GM12865 (cell line): ENCODE measurements around the gene RASGRF2.
"Not testable (repeated sequence)": the region's sequence is repeated elsewhere in the genome, so short reads cannot be mapped to it uniquely, and the experiment has no call there.

Experiments
- DNase-seq: peaks from one replicate; pipeline ENCODE4 v3.0.0; 2010; ENCODE audit warnings: low read depth
- H3K4me3 ChIP-seq: 2 replicates; pipeline ENCODE4 v1.5.1; 2011; ENCODE audit warnings: mild to moderate bottlenecking, low read depth, low read length, control low read depth
- CTCF ChIP-seq: IDR thresholded peaks from 2 replicates; pipeline ENCODE4 v1.5.1; 2011; ENCODE audit warnings: low read length, control low read depth, low read depth, inconsistent platforms; ENCODE audit not compliant: insufficient read depth; ENCODE audit errors: missing control alignments

Gene RASGRF2

GRCh38 chr5:81251922-81252321 lies 291.8 kb downstream of the RASGRF2 start:
- DNase-seq: no peak
- H3K4me3 ChIP-seq: no peak overlapping the region
- TF ChIP-seq CTCF: no peak

- no peak for TF ChIP-seq CTCF
- DNase-seq: no peak
- H3K4me3 ChIP-seq: no peak overlapping the region
Measured at GRCh38 chr5:81252904-81253303, 292.7 kb downstream of the RASGRF2 start.

GRCh38 chr5:81253875-81254274 lies 293.7 kb downstream of the RASGRF2 start:
- no peak for DNase-seq
- no peak for TF ChIP-seq CTCF
- H3K4me3 ChIP-seq: no peak overlapping the region

GRCh38 chr5:81254886-81255559 lies 294.9 kb downstream of the RASGRF2 start:
- no peak overlapping the region for H3K4me3 ChIP-seq
- no peak for TF ChIP-seq CTCF
- DNase-seq: no peak

GRCh38 chr5:81256766-81257165 lies 296.6 kb downstream of the RASGRF2 start:
- H3K4me3 ChIP-seq: no peak overlapping the region
- DNase-seq: no peak
- no peak for TF ChIP-seq CTCF

GRCh38 chr5:81262796-81263195 lies 302.6 kb downstream of the RASGRF2 start:
- DNase-seq, H3K4me3 ChIP-seq: not testable (repeated sequence)

- DNase-seq: no peak
- H3K4me3 ChIP-seq: no peak overlapping the region
- no peak for TF ChIP-seq CTCF
Measured at GRCh38 chr5:81265101-81265500, 304.9 kb downstream of the RASGRF2 start.
